ENCODE results near the gene HCFC2. TPM values are rescaled to one million over a fixed set of nuclear protein-coding genes. Genes with fewer than 3 reads are reported as not detected.
A peak's percentile ranks its signal among the peaks of the same experiment; 100 is the strongest.

The HCFC2 gene
- total and polyA plus RNA-seq, 9 of the 15 experiments (the other 6 are each of a cell fraction or from before 2014, with no cell fraction given): 1.2 to 6.5 (median 3.8) TPM

DNA sequence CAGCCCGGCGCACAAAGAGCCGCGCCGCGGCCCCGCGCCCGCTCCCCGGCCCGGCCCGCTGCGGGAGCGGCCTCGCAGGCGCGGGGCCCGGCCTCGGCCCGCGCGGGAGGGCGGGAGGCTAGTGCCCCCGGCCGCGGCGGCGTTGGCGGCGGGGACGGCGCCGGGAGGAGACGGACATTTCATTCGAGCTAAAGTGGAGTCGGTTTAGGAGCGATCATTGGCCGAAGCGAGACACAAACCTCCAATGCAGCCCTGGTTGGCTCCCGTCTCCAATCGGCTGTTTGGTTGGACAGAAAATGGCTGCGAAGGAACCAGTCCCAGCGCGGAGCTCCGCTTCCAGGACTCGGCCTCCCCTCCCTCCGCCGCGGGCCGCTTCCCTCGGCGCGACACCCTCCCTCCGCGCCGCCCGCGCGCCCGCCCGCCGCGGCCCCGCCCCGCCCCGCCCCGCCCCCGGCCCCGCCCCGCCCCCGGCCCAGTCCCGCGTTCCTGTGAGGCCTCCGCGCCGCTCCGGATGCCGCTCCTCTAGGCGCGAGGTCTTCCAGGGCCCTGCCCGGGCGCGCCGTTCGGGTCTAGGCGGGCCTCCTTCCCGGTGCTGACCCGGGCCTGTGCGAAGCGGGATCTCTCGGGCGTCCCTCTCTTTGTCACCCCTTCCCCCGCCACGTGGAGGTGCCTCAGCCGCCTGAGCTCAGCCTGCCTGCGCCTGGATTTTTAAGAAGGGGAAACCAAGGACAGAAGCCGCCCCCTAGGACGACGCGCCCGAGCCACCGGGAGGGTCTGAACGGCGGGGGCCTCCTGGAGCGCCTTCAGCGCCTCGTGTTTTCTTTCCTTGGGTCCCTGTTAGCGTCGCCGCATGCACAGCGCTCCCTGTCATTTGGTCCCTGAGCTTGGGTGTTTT, 73.8 kb downstream of the HCFC2 start, which contains the start of gene NFYB (continued):
- TF ChIP-seq GABPB1 (CRISPR knock-in tag; IDR thresholded peaks at IDR 0.05): peak; percentile 52; the same call in 1 of the 2 replicates
- no peak for TF ChIP-seq SREBF2 (CRISPR knock-in tag; IDR thresholded peaks at IDR 0.05)
- no peak for TF ChIP-seq TCF7 (IDR thresholded peaks at IDR 0.05; ENCODE audit: borderline replicate concordance)
- peak; percentile 38; the same call in 1 of the 2 replicates for TF ChIP-seq FOXM1 (IDR thresholded peaks at IDR 0.05; ENCODE audit: low read depth)
- TF ChIP-seq FOXM1 (CRISPR knock-in tag; IDR thresholded peaks at IDR 0.05; ENCODE audit: low read depth): no peak
- TF ChIP-seq ZNF140 (CRISPR knock-in tag; IDR thresholded peaks at IDR 0.05): no peak
- peak; percentile 43; the same call in 1 of the 2 replicates for TF ChIP-seq ETV1 (tag; conservative IDR thresholded peaks at IDR 0.05; ENCODE audit: low read depth)
- TF ChIP-seq MAFF (IDR thresholded peaks at IDR 0.05; ENCODE audit: low read length): no peak
- no peak for TF ChIP-seq COPS2 (conservative IDR thresholded peaks at IDR 0.05)
- TF ChIP-seq GTF2A2 (tag; IDR thresholded peaks at IDR 0.05): no peak
- no peak for TF ChIP-seq ARID2 (IDR thresholded peaks at IDR 0.05)
- TF ChIP-seq, protein P1, sequence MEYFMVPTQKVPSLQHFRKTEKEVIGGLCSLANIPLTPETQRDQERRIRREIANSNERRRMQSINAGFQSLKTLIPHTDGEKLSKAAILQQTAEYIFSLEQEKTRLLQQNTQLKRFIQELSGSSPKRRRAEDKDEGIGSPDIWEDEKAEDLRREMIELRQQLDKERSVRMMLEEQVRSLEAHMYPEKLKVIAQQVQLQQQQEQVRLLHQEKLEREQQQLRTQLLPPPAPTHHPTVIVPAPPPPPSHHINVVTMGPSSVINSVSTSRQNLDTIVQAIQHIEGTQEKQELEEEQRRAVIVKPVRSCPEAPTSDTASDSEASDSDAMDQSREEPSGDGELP (CRISPR knock-in tag; IDR thresholded peaks at IDR 0.05; ENCODE audit: borderline replicate concordance): peak; percentile 64; the same call in 1 of the 2 replicates
- no peak for TF ChIP-seq ZKSCAN3 (CRISPR knock-in tag; IDR thresholded peaks at IDR 0.05)
- no peak for TF ChIP-seq TRIM24 (IDR thresholded peaks at IDR 0.05)
- peak; percentile 72 for TF ChIP-seq KDM5B (IDR thresholded peaks at IDR 0.05; ENCODE audit: insufficient replicate concordance, low read depth, low read length)
- TF ChIP-seq, protein P2, sequence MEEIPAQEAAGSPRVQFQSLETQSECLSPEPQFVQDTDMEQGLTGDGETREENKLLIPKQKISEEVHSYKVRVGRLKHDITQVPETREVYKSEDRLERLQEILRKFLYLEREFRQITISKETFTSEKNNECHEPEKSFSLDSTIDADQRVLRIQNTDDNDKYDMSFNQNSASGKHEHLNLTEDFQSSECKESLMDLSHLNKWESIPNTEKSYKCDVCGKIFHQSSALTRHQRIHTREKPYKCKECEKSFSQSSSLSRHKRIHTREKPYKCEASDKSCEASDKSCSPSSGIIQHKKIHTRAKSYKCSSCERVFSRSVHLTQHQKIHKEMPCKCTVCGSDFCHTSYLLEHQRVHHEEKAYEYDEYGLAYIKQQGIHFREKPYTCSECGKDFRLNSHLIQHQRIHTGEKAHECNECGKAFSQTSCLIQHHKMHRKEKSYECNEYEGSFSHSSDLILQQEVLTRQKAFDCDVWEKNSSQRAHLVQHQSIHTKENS (CRISPR knock-in tag; IDR thresholded peaks at IDR 0.05): no peak
- no peak for TF ChIP-seq ZBTB17 (CRISPR knock-in tag; IDR thresholded peaks at IDR 0.05)
- no peak for TF ChIP-seq SMARCA4 (IDR thresholded peaks at IDR 0.05)
- no peak for TF ChIP-seq C11orf30 (IDR thresholded peaks at IDR 0.05; ENCODE audit: low read depth)
- no peak for TF ChIP-seq SAFB (IDR thresholded peaks at IDR 0.05; ENCODE audit: borderline replicate concordance, low read depth, low read length)
- TF ChIP-seq BMI1 (IDR thresholded peaks at IDR 0.05; ENCODE audit: low read length): no peak
- peak; percentile 90 for TF ChIP-seq POLR2G (IDR thresholded peaks at IDR 0.05; ENCODE audit: low read depth, low read length)
- TF ChIP-seq PHF8 (IDR thresholded peaks at IDR 0.05; ENCODE audit: borderline replicate concordance, low read length): peak; percentile 75; the same call in 1 of the 2 replicates
- TF ChIP-seq MEF2A (IDR thresholded peaks at IDR 0.05; ENCODE audit: control insufficient read depth, low read depth, low read length): no peak
- no peak for TF ChIP-seq RBM17 (IDR thresholded peaks at IDR 0.05; ENCODE audit: borderline replicate concordance, low read depth, low read length)
- TF ChIP-seq SMAD2 (IDR thresholded peaks at IDR 0.05; ENCODE audit: low read depth, low read length): no peak
- no peak for TF ChIP-seq FOXJ3 (CRISPR knock-in tag; IDR thresholded peaks at IDR 0.05)
- no peak for TF ChIP-seq NONO (IDR thresholded peaks at IDR 0.05; ENCODE audit: low read depth in 2 of 2, low read length in 1 of 2)
- TF ChIP-seq ZNF12 (CRISPR knock-in tag; IDR thresholded peaks at IDR 0.05): 0 out of 2 replicates have a peak, but pooled peaks have one; percentile 32
- TF ChIP-seq ILK (tag; IDR thresholded peaks at IDR 0.05; ENCODE audit: borderline replicate concordance, low read depth): no peak
